GM12801 (cell line): ENCODE measurements around the gene RGS7.

Experiments used
- TF ChIP-seq, protein P1 (sequence below): IDR thresholded peaks from one replicate; pipeline ENCODE4 v1.5.1; 2011; ENCODE audit warnings: control low read depth; ENCODE audit not compliant: insufficient read length; ENCODE audit errors: extremely low read depth

Gene RGS7

GRCh38 chr1:241215683-241216082, 141.3 kb downstream of the RGS7 start:
- TF ChIP-seq, protein P1, sequence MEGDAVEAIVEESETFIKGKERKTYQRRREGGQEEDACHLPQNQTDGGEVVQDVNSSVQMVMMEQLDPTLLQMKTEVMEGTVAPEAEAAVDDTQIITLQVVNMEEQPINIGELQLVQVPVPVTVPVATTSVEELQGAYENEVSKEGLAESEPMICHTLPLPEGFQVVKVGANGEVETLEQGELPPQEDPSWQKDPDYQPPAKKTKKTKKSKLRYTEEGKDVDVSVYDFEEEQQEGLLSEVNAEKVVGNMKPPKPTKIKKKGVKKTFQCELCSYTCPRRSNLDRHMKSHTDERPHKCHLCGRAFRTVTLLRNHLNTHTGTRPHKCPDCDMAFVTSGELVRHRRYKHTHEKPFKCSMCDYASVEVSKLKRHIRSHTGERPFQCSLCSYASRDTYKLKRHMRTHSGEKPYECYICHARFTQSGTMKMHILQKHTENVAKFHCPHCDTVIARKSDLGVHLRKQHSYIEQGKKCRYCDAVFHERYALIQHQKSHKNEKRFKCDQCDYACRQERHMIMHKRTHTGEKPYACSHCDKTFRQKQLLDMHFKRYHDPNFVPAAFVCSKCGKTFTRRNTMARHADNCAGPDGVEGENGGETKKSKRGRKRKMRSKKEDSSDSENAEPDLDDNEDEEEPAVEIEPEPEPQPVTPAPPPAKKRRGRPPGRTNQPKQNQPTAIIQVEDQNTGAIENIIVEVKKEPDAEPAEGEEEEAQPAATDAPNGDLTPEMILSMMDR, result no peak

GRCh38 chr1:241215203-241215602, 141.8 kb downstream of the RGS7 start:
- TF ChIP-seq, protein P1, result no peak

DNA sequence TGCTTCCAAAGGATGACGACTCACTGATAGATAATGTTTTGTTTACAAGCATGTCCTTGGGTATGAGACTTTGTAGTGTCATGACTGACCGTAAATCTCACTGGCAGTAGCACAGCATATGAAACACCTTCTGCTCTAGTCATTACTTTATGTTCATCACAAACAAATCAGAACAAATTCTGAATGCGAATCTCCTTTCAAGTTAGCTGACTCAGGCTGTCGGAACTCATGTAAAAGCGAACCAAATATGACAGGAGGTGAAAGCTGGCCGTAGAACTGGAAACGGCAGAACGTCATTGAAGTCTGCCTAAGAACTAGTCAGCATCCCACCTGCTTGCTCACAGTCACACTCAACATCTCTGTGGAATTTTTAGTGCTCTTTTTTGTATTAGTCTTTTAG, 143.9 kb downstream of the RGS7 start:
- TF ChIP-seq, protein P1, result no peak

GRCh38 chr1:241212628-241213027, 144.4 kb downstream of the RGS7 start:
- TF ChIP-seq, protein P1, result no peak

DNA sequence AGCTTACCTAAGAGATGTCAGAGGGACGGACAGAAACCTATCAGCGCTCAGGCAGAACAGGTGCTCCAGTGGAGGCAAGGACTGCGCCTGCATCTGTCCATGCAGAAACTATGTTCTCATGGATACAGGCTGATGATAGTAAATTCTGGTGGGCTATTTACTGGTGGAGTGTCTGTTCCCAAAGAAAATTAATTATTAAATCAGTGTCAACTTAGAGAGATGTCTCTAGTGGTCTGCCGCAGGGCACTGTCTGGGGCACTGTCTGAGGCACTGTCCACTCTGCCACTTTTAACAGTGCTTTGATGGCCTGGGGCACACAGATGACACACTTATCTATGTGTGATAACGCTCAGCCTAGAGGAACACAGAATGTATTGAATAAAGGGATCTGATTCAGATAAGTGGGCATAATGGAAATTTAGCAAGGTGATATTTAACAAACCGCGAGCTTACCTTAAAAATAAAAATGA, 148.1 kb downstream of the RGS7 start:
- TF ChIP-seq, protein P1, result no peak

DNA sequence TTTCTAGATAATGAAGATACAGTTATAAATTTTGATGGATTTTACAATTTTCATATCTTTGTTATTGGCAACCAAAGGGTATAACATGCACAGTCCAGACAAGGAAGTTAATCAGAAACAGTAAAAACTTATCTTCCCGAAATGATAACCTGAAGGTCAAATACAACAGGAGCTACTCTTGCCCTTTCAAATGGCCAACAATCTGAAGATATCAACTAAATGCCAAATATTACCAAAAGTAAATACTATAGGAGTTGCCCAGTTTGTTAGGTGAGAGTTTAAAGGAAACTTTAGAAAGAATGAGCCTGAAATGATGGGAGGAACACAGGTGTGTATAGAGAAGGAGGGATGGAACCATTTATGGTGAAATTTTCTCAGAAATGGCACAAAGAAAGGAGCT, 153.2 kb downstream of the RGS7 start:
- TF ChIP-seq, protein P1, result no peak

- TF ChIP-seq, protein P1, result no peak
Observed at GRCh38 chr1:241202401-241202800, 154.6 kb downstream of the RGS7 start.

DNA sequence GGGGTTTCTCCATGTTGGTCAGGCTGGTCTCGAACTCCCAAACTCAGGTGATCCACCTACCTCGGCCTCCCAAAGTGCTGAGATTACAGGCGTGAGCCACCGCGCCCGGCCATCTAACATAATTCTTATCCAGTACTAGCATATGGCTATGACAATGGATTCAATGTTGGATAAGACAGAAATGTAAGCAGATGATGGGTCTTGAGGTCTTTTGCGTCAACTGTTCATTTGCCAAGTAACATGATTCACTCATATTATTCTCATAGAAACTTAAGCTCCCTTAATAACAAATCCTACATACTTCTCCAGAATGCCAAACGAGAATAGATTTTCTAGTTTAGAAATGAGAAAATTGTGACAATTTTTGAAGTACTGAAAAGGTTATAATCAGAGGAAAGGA, 170.3 kb downstream of the RGS7 start:
- TF ChIP-seq, protein P1, result no peak
